ENCODE results near the gene EFHC2. TPM values are rescaled to one million over a fixed set of nuclear protein-coding genes. Genes with fewer than 3 reads are reported as not detected.

Gene EFHC2
- total and polyA plus RNA-seq, 8 donors: 0.09 to 1.9 (median 0.47) TPM

DNA sequence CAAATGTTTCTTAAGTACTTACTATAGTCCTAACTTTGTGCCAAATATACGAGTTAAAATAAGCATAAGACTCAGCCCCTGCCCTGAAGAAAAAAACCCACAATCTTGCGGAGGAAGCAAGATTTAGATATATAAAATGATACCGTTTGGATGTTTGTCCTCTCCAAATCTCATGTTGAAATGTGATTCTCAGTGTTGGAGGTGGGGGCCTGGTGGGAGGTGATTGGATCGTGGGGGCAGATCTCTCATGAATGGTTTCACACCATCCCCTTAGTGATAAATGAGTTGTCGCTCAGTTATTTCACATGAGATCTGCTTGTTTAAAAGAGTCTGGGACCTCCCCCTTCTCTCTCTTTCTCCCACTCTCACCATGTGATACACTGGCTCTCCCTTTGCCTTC, 28.7 kb downstream of the EFHC2 start:
- TF ChIP-seq, protein P1, sequence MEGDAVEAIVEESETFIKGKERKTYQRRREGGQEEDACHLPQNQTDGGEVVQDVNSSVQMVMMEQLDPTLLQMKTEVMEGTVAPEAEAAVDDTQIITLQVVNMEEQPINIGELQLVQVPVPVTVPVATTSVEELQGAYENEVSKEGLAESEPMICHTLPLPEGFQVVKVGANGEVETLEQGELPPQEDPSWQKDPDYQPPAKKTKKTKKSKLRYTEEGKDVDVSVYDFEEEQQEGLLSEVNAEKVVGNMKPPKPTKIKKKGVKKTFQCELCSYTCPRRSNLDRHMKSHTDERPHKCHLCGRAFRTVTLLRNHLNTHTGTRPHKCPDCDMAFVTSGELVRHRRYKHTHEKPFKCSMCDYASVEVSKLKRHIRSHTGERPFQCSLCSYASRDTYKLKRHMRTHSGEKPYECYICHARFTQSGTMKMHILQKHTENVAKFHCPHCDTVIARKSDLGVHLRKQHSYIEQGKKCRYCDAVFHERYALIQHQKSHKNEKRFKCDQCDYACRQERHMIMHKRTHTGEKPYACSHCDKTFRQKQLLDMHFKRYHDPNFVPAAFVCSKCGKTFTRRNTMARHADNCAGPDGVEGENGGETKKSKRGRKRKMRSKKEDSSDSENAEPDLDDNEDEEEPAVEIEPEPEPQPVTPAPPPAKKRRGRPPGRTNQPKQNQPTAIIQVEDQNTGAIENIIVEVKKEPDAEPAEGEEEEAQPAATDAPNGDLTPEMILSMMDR (IDR thresholded peaks at IDR 0.05): no peak
- WGBS, 2 donors: 83% methylated on average over 5 of the region's 5 CpGs
- H3K36me3 ChIP-seq: no peaks in the 10 kb centered on the region
- no peaks in the 10 kb centered on the region for H3K9me3 ChIP-seq
- H3K4me3 ChIP-seq: no peak overlapping the region
- FAIRE-seq (no peak), DNase-seq (no peak), ATAC-seq (no peak)
- H3K4me1 ChIP-seq: no peaks in the 10 kb centered on the region
- no peak overlapping the region for H3K27ac ChIP-seq
- intact Hi-C loops (cut with DNase I): no loop called here
- peaks cover 0 to 4% (median 0%) of the 10 kb centered on the region in 4 donors for H3K27me3 ChIP-seq

- intact Hi-C loops (cut with DNase I): no loop called here
- ATAC-seq: peak in 3 of 4 donors; percentile 48 to 72 (median 50)
- TF ChIP-seq, protein P1 (IDR thresholded peaks at IDR 0.05): no peak
- Histone ChIP-seq H3K36me3 (no peaks in the 10 kb centered on the region), H3K9me3 (no peaks in the 10 kb centered on the region), H3K27ac (no peak overlapping the region), H3K27me3 (peaks cover 0 to 4% (median 0%) of the 10 kb centered on the region in 4 donors), H3K4me3 (no peak overlapping the region), H3K4me1 (no peaks in the 10 kb centered on the region)
- no peak for DNase-seq
- FAIRE-seq: no peak
- WGBS, 2 donors: 78 to 88% methylated on average over 2 of the region's 2 CpGs
Measured at GRCh38 chrX:44314259-44314734, 29.2 kb downstream of the EFHC2 start.

DNA sequence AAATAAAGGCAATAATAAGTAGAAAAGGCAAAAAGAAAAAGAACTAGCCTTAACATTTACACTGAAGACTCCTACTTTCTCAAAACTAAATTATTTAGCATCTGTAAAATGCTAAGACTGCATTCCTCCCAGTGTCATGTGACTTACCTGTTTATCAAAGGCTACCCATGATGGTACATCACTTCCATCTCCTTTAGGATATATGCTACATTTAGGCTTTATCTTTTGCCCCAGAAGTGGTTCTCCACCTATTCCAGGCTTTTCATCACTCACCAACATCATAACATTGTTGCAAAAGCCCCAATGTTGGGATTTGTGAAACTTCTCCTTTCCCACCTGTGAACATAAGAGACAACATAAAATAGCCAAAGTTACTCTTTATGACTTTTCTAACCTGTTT, 31.1 kb downstream of the EFHC2 start:
- ATAC-seq: no peak
- Histone ChIP-seq H3K27me3 (peaks cover 0 to 9% (median 0%) of the 10 kb centered on the region in 4 donors), H3K27ac (no peak overlapping the region), H3K4me1 (no peaks in the 10 kb centered on the region), H3K36me3 (no peaks in the 10 kb centered on the region), H3K9me3 (no peaks in the 10 kb centered on the region), H3K4me3 (no peak overlapping the region)
- no peak for DNase-seq
- FAIRE-seq: no peak
- intact Hi-C loops (cut with DNase I): no loop called here
- TF ChIP-seq, protein P1 (IDR thresholded peaks at IDR 0.05): no peak

GRCh38 chrX:44310227-44310626, 33.2 kb downstream of the EFHC2 start:
- DNase-seq (peak in 1 of 6 donors; percentile 49), ATAC-seq (no peak), FAIRE-seq (no peak)
- intact Hi-C loops (cut with DNase I): no loop called here
- TF ChIP-seq, protein P1 (IDR thresholded peaks at IDR 0.05): no peak
- no peaks in the 10 kb centered on the region for H3K4me1 ChIP-seq
- H3K27ac ChIP-seq: no peak overlapping the region
- H3K36me3 ChIP-seq: no peaks in the 10 kb centered on the region
- H3K27me3 ChIP-seq: peaks cover 0 to 9% (median 0%) of the 10 kb centered on the region in 4 donors
- no peak overlapping the region for H3K4me3 ChIP-seq
- H3K9me3 ChIP-seq: no peaks in the 10 kb centered on the region
- WGBS, 2 donors: 61 to 92% methylated on average over 27 of the region's 27 CpGs

GRCh38 chrX:44308869-44309268, 34.6 kb downstream of the EFHC2 start:
- intact Hi-C loops (cut with DNase I): no loop called here
- no peak for FAIRE-seq
- ATAC-seq: no peak
- Histone ChIP-seq H3K27ac (no peak overlapping the region), H3K36me3 (no peaks in the 10 kb centered on the region), H3K27me3 (peaks cover 0 to 9% (median 0%) of the 10 kb centered on the region in 4 donors), H3K4me1 (no peaks in the 10 kb centered on the region), H3K4me3 (no peak overlapping the region), H3K9me3 (no peaks in the 10 kb centered on the region)
- 23 to 30% methylated on average over 2 of the region's 2 CpGs for WGBS, 2 donors
- TF ChIP-seq, protein P1 (IDR thresholded peaks at IDR 0.05): no peak
- DNase-seq: no peak

Data from pancreas (tissue), 10 donors.